ENCODE measurements around the gene COL5A1.

The COL5A1 gene

GRCh38 chr9:134872482-134873231 lies 231.1 kb downstream of the COL5A1 start:
- H3K27ac ChIP-seq (replicated peaks) = no peak overlapping the region
- no peak overlapping the region for H3K4me3 ChIP-seq (replicated peaks; ENCODE audit: insufficient read depth, low read length)
- no peaks in the 10 kb centered on the region for H3K27me3 ChIP-seq (ENCODE audit: insufficient read depth, poor library complexity, severe bottlenecking)
- TF ChIP-seq SPI1 (IDR thresholded peaks at IDR 0.05; ENCODE audit: borderline replicate concordance, low read depth) (no peak), GABPA (IDR thresholded peaks at IDR 0.05; ENCODE audit: low read depth) (no peak), REST (IDR thresholded peaks at IDR 0.05; ENCODE audit: insufficient replicate concordance, low read depth) (no peak), POLR2AphosphoS5 (IDR thresholded peaks at IDR 0.05; ENCODE audit: low read depth) (no peak)
- TF ChIP-seq, protein P1, sequence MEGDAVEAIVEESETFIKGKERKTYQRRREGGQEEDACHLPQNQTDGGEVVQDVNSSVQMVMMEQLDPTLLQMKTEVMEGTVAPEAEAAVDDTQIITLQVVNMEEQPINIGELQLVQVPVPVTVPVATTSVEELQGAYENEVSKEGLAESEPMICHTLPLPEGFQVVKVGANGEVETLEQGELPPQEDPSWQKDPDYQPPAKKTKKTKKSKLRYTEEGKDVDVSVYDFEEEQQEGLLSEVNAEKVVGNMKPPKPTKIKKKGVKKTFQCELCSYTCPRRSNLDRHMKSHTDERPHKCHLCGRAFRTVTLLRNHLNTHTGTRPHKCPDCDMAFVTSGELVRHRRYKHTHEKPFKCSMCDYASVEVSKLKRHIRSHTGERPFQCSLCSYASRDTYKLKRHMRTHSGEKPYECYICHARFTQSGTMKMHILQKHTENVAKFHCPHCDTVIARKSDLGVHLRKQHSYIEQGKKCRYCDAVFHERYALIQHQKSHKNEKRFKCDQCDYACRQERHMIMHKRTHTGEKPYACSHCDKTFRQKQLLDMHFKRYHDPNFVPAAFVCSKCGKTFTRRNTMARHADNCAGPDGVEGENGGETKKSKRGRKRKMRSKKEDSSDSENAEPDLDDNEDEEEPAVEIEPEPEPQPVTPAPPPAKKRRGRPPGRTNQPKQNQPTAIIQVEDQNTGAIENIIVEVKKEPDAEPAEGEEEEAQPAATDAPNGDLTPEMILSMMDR (IDR thresholded peaks at IDR 0.05; ENCODE audit: insufficient read depth, low read length) = no peak
- DNase-seq (ENCODE audit: low read depth in 1 of 2, low spot score in 1 of 2) = no peak

- Histone ChIP-seq H3K27me3 (ENCODE audit: insufficient read depth, poor library complexity, severe bottlenecking) (no peaks in the 10 kb centered on the region), H3K27ac (replicated peaks) (no peak overlapping the region), H3K4me3 (replicated peaks; ENCODE audit: insufficient read depth, low read length) (no peak overlapping the region)
- TF ChIP-seq REST (IDR thresholded peaks at IDR 0.05; ENCODE audit: insufficient replicate concordance, low read depth) = no peak
- peak; percentile 84 for TF ChIP-seq SPI1 (IDR thresholded peaks at IDR 0.05; ENCODE audit: borderline replicate concordance, low read depth)
- no peak for TF ChIP-seq POLR2AphosphoS5 (IDR thresholded peaks at IDR 0.05; ENCODE audit: low read depth)
- DNase-seq (ENCODE audit: low read depth in 1 of 2, low spot score in 1 of 2) = peak in 1 of 2 experiments; percentile 66
Measured at GRCh38 chr9:134875371-134875770, 233.8 kb downstream of the COL5A1 start.

- no peak overlapping the region for H3K27ac ChIP-seq (replicated peaks)
- H3K27me3 ChIP-seq (ENCODE audit: insufficient read depth, poor library complexity, severe bottlenecking) = no peaks in the 10 kb centered on the region
- no peak for DNase-seq (ENCODE audit: low read depth in 1 of 2, low spot score in 1 of 2)
- H3K4me3 ChIP-seq (replicated peaks; ENCODE audit: insufficient read depth, low read length) = no peak overlapping the region
- TF ChIP-seq GABPA (IDR thresholded peaks at IDR 0.05; ENCODE audit: low read depth) = no peak
- TF ChIP-seq, protein P1 (IDR thresholded peaks at IDR 0.05; ENCODE audit: insufficient read depth, low read length) = no peak
- TF ChIP-seq POLR2AphosphoS5 (IDR thresholded peaks at IDR 0.05; ENCODE audit: low read depth) = no peak
- no peak for TF ChIP-seq SPI1 (IDR thresholded peaks at IDR 0.05; ENCODE audit: borderline replicate concordance, low read depth)
- no peak for TF ChIP-seq REST (IDR thresholded peaks at IDR 0.05; ENCODE audit: insufficient replicate concordance, low read depth)
Measured at GRCh38 chr9:134877541-134877940, 235.9 kb downstream of the COL5A1 start.

Data from HL-60 (cell line).